GM23338 (cell line): ENCODE measurements around the gene FUNDC2. TPM values are rescaled to one million over a fixed set of nuclear protein-coding genes. Genes with fewer than 3 reads are reported as not detected.

Source experiments
- ATAC-seq: fragments of 200-7000 bp; cut with Tn5 transposase; 3 replicates; pipeline ENCODE4 v1.9.1; 2020
- DNase-seq: peaks from one replicate; pipeline ENCODE4 v3.0.0-alpha.2; 2015; ENCODE audit warnings: low spot score
- H2AFZ ChIP-seq: fragments of 200-600 bp; sonication (generic); 2 replicates; pipeline ENCODE4 v1.8.0; 2016; ENCODE audit warnings: antibody characterized with exemption, mild to moderate bottlenecking, moderate library complexity
- H3F3A ChIP-seq: fragments of 200-600 bp; sonication (generic); replicated peaks from 2 replicates; pipeline ENCODE4 v1.8.0; 2017; ENCODE audit warnings: antibody characterized with exemption, mixed run types, low read depth
- H3K27ac ChIP-seq: fragments of 200-600 bp; sonication (generic); 2 replicates; pipeline ENCODE4 v1.6.1; 2016; ENCODE audit warnings: low read depth
- H3K27me3 ChIP-seq: fragments of 200-600 bp; sonication (generic); 2 replicates; pipeline ENCODE4 v1.8.0; 2016; ENCODE audit warnings: mild to moderate bottlenecking, mixed run types, moderate library complexity; ENCODE audit not compliant: insufficient read depth
- H3K36me3 ChIP-seq: fragments of 200-600 bp; sonication (generic); 2 replicates; pipeline ENCODE4 v1.8.0; 2016; ENCODE audit warnings: mild to moderate bottlenecking; ENCODE audit not compliant: insufficient read depth
- H3K4me1 ChIP-seq: fragments of 200-600 bp; sonication (generic); 2 replicates; pipeline ENCODE4 v1.8.0; 2016; ENCODE audit warnings: mild to moderate bottlenecking, moderate library complexity; ENCODE audit not compliant: insufficient read depth
- H3K4me2 ChIP-seq: fragments of 200-600 bp; sonication (generic); 2 replicates; pipeline ENCODE4 v1.7.1; 2017; ENCODE audit warnings: mixed run types
- H3K4me3 ChIP-seq: fragments of 200-600 bp; sonication (generic); 2 replicates; pipeline ENCODE4 v1.6.1; 2016; ENCODE audit warnings: mixed run types
- H3K79me2 ChIP-seq: fragments of 200-600 bp; sonication (generic); replicated peaks from 2 replicates; pipeline ENCODE4 v1.8.0; 2017; ENCODE audit warnings: mild to moderate bottlenecking; ENCODE audit not compliant: insufficient read depth
- H3K9me2 ChIP-seq: fragments of 200-600 bp; sonication (generic); 2 replicates; pipeline ENCODE4 v1.8.0; 2017; ENCODE audit not compliant: insufficient read depth
- H4K20me1 ChIP-seq: fragments of 200-600 bp; sonication (generic); replicated peaks from 2 replicates; pipeline ENCODE4 v1.8.0; 2017; ENCODE audit warnings: mild to moderate bottlenecking; ENCODE audit not compliant: insufficient read depth
- H3K27ac Mint-ChIP-seq: 2 replicates; pipeline ENCODE4 v1.8.0; 2020; ENCODE audit warnings: inconsistent platforms, mild to moderate bottlenecking, moderate library complexity, mixed read lengths
- H3K27me3 Mint-ChIP-seq: 3 replicates; pipeline ENCODE4 v1.8.0; 2022; ENCODE audit warnings: low read depth, mild to moderate bottlenecking, moderate library complexity, mixed read lengths, inconsistent platforms; ENCODE audit not compliant: insufficient read depth, poor library complexity
- H3K36me3 Mint-ChIP-seq: 3 replicates; pipeline ENCODE4 v1.8.0; 2021; ENCODE audit warnings: low read depth, mild to moderate bottlenecking, inconsistent platforms, moderate library complexity, mixed read lengths
- H3K4me1 Mint-ChIP-seq: 3 replicates; pipeline ENCODE4 v1.8.0; 2020; ENCODE audit warnings: mild to moderate bottlenecking, inconsistent platforms, mixed read lengths
- H3K4me3 Mint-ChIP-seq: 3 replicates; pipeline ENCODE4 v1.8.0; 2021; ENCODE audit warnings: moderate library complexity, mild to moderate bottlenecking, inconsistent platforms, mixed read lengths
- H3K9me3 Mint-ChIP-seq: 3 replicates; pipeline ENCODE4 v1.8.0; 2020; ENCODE audit warnings: moderate library complexity, mild to moderate bottlenecking, inconsistent platforms, mixed read lengths
- CREB1 ChIP-seq: fragments of 250-450 bp; sonication (Bioruptor Pico); IDR thresholded peaks from 2 replicates; pipeline ENCODE4 v1.5.0; 2020; ENCODE audit warnings: low read depth, mild to moderate bottlenecking, moderate library complexity
- ETS1 ChIP-seq: IDR thresholded peaks from 2 replicates; pipeline ENCODE4 v1.6.1; 2016; ENCODE audit warnings: antibody characterized with exemption
- EZH2phosphoT487 ChIP-seq: fragments of 200-600 bp; sonication (generic); IDR thresholded peaks from one replicate; pipeline ENCODE4 v1.8.1; 2018; ENCODE audit warnings: antibody characterized with exemption; ENCODE audit not compliant: unreplicated experiment
- JUNB ChIP-seq: IDR thresholded peaks from one replicate; pipeline ENCODE4 v1.6.1; 2016; ENCODE audit warnings: antibody characterized with exemption; ENCODE audit not compliant: unreplicated experiment
- NANOG ChIP-seq: IDR thresholded peaks from 2 replicates; pipeline ENCODE4 v1.6.1; 2016; ENCODE audit warnings: antibody characterized with exemption, borderline replicate concordance
- POLR2AphosphoS5 ChIP-seq: IDR thresholded peaks from 2 replicates; pipeline ENCODE4 v1.6.1; 2016; ENCODE audit warnings: antibody characterized with exemption, low read depth
- REST ChIP-seq: IDR thresholded peaks from one replicate; pipeline ENCODE4 v1.6.1; 2018; ENCODE audit warnings: antibody characterized with exemption; ENCODE audit not compliant: unreplicated experiment
- STAT1 ChIP-seq: IDR thresholded peaks from one replicate; pipeline ENCODE4 v1.6.1; 2016; ENCODE audit warnings: antibody characterized with exemption; ENCODE audit not compliant: unreplicated experiment
- ZNF114 ChIP-seq: fragments of 250-450 bp; sonication (Bioruptor Pico); IDR thresholded peaks from 2 replicates; pipeline ENCODE4 v1.5.0; 2020; ENCODE audit warnings: mild to moderate bottlenecking, moderate library complexity
- ZNF331 ChIP-seq: fragments of 250-450 bp; sonication (Bioruptor Pico); IDR thresholded peaks from 2 replicates; pipeline ENCODE4 v1.5.0; 2020; ENCODE audit warnings: low read depth, mild to moderate bottlenecking, moderate library complexity
- ZNF462 ChIP-seq: fragments of 250-450 bp; sonication (Bioruptor Pico); IDR thresholded peaks from 2 replicates; pipeline ENCODE4 v1.5.0; 2020; ENCODE audit warnings: mild to moderate bottlenecking, moderate library complexity
- polyA plus RNA-seq: library from polyadenylated mRNA; unstranded; fragments of >200 nt; fragmentation: Nextera tagmentation; extraction: Ambion mirVana; gene quantifications from 2 replicates; pipeline ENCODE4 v1.2.1, GENCODE V29; 2016
- total RNA-seq: library from RNA; depleted of rRNA; stranded (reverse); fragments of >200 nt; shearing (Covaris generic); gene quantifications from 2 replicates; pipeline ENCODE4 v1.2.3, GENCODE V29; 2014
- TF ChIP-seq, protein P1 (sequence below), 2 experiments: fragments of 200-600 bp in 1 of 2; sonication (generic) in 1 of 2; conservative IDR thresholded peaks; 2 replicates each; pipeline versions ENCODE4 v1.5.1 to v1.6.1; 2016 to 2017; ENCODE audit warnings: antibody characterized with exemption in 2 of 2, low read depth in 2 of 2, mild to moderate bottlenecking in 2 of 2, moderate library complexity in 1 of 2

FUNDC2 gene
- total and polyA plus RNA-seq, 2 experiments from 2014 or later = 28.6 to 58.5 TPM

DNA sequence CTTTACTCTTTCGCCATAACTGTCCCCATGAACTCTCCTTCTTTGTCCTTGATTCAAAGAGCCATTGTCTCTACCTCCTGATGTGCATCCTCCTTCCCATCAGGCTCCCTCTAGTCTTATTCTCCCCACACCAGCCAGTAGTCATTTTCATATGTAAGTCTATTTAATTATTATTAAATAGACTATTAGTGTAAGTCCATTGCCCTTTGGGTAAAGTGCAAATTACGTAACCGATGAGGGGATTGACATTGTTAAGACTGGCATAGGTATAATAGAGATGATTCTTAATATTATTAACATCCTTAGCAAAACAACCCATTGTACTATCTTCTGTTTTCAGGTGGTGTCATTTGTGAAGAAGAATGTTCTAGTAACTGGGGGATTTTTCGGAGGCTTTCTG, 27.6 kb downstream of the FUNDC2 start (continued):
- no peak for TF ChIP-seq ZNF462 (CRISPR knock-in tag)
- no peak for TF ChIP-seq STAT1
- no peak for TF ChIP-seq ZNF331 (CRISPR knock-in tag)

GRCh38 chrX:155055494-155055893, 28.9 kb downstream of the FUNDC2 start:
- no peak overlapping the region for H3K4me2 ChIP-seq
- no peaks in the 10 kb centered on the region for H3K27me3 ChIP-seq
- H3F3A ChIP-seq = no peaks in the 10 kb centered on the region
- H4K20me1 ChIP-seq = no peaks in the 10 kb centered on the region
- no peaks in the 10 kb centered on the region for H3K9me2 ChIP-seq
- H3K4me1 Mint-ChIP-seq = no peaks in the 10 kb centered on the region
- H3K79me2 ChIP-seq = no peaks in the 10 kb centered on the region
- peaks cover 2% of the 10 kb centered on the region for H3K27me3 Mint-ChIP-seq
- H3K27ac ChIP-seq = no peak overlapping the region
- H3K4me3 ChIP-seq = no peak overlapping the region
- DNase-seq = no peak
- no peak overlapping the region for H3K27ac Mint-ChIP-seq
- no peak for ATAC-seq
- H3K9me3 Mint-ChIP-seq = no peaks in the 10 kb centered on the region
- no peaks in the 10 kb centered on the region; the same call in 1 of the 2 replicates for H3K36me3 ChIP-seq
- no peak overlapping the region for H3K4me3 Mint-ChIP-seq
- no peak overlapping the region for H2AFZ ChIP-seq
- H3K4me1 ChIP-seq = no peaks in the 10 kb centered on the region
- H3K36me3 Mint-ChIP-seq = 0 out of 3 replicates have a peak, but pooled peaks cover 10% of the 10 kb centered on the region
- TF ChIP-seq JUNB (no peak), CREB1 (CRISPR knock-in tag) (no peak), POLR2AphosphoS5 (no peak), ZNF114 (CRISPR knock-in tag) (no peak), NANOG (no peak), STAT1 (no peak), ETS1 (no peak), REST (no peak), ZNF331 (CRISPR knock-in tag) (no peak), EZH2phosphoT487 (no peak)
- TF ChIP-seq, protein P1, sequence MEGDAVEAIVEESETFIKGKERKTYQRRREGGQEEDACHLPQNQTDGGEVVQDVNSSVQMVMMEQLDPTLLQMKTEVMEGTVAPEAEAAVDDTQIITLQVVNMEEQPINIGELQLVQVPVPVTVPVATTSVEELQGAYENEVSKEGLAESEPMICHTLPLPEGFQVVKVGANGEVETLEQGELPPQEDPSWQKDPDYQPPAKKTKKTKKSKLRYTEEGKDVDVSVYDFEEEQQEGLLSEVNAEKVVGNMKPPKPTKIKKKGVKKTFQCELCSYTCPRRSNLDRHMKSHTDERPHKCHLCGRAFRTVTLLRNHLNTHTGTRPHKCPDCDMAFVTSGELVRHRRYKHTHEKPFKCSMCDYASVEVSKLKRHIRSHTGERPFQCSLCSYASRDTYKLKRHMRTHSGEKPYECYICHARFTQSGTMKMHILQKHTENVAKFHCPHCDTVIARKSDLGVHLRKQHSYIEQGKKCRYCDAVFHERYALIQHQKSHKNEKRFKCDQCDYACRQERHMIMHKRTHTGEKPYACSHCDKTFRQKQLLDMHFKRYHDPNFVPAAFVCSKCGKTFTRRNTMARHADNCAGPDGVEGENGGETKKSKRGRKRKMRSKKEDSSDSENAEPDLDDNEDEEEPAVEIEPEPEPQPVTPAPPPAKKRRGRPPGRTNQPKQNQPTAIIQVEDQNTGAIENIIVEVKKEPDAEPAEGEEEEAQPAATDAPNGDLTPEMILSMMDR (conservative IDR thresholded peaks at IDR 0.05; ENCODE audit: low read depth in 2 of 2) = no peak
